HepG2 (cell line): Measurements from ENCODE around the gene PARP8. TPM values are rescaled to one million over a fixed set of nuclear protein-coding genes. Genes with fewer than 3 reads are reported as not detected.

Experiments used
- ATAC-seq: fragments of 200-7000 bp; cut with Tn5 transposase; 3 replicates; pipeline ENCODE4 v1.9.1; 2020; ENCODE audit warnings: mild to moderate bottlenecking, moderate library complexity
- BruUV-seq: library from RNA; stranded (reverse); fragments of 400-500 nt; replicated peaks from 2 replicates; lab custom pipeline; 2021; lab: Mats Ljungman, UMichigan
- CTCF ChIA-PET: fragments of 300-600 bp; formaldehyde crosslinking; extraction: SDS; loops from one replicate; lab custom pipeline; 2021; ENCODE audit warnings: low total read pairs, inconsistent platforms, low intra/inter-chr PET ratio; lab: Yijun Ruan, JAX
- POLR2A ChIA-PET: fragments of 350-600 bp; sonication (Branson Sonifier 250); formaldehyde crosslinking; loops from one replicate; lab custom pipeline; 2020; ENCODE audit warnings: antibody characterized with exemption, inconsistent platforms; lab: Yijun Ruan, JAX
- DNase-seq: peaks from one replicate; pipeline ENCODE4 v3.0.0-alpha.2; 2015; ENCODE audit warnings: low spot score
- FAIRE-seq: peaks from 3 replicates; lab custom pipeline; 2011; peaks lifted over from hg19 to GRCh38; lab: Jason Lieb, UNC
- H2AFZ ChIP-seq: one replicate; pipeline ENCODE4 v1.6.1; 2011; ENCODE audit warnings: low read length, inconsistent platforms
- H3K27ac ChIP-seq: fragments of 300-600 bp; 3 replicates; pipeline ENCODE4 v1.8.0; 2011; ENCODE audit warnings: mixed run types, mild to moderate bottlenecking, mixed read lengths, low read length, inconsistent platforms; ENCODE audit not compliant: insufficient read depth; ENCODE audit errors: extremely low read length
- H3K27me3 ChIP-seq, 2 experiments: fragments of 200-600 bp in 1 of 2; 2 replicates in 1 of 2; 3 replicates in 1 of 2; pipeline versions ENCODE4 v1.6.0 to v1.8.0; 2011; ENCODE audit warnings: low read length in 2 of 2, mild to moderate bottlenecking in 2 of 2, moderate library complexity in 2 of 2, inconsistent platforms in 1 of 2; ENCODE audit not compliant: insufficient read depth in 2 of 2, control insufficient read depth in 1 of 2
- H3K36me3 ChIP-seq, 2 experiments: fragments of 200-600 bp in 1 of 2; replicated peaks in 1 of 2; 2 replicates in 1 of 2; 3 replicates in 1 of 2; pipeline versions ENCODE4 v1.5.1 to v1.8.0; 2011; ENCODE audit warnings: low read length in 2 of 2, inconsistent platforms in 1 of 2; ENCODE audit not compliant: insufficient read depth in 2 of 2, control insufficient read depth in 1 of 2
- H3K4me1 ChIP-seq: 2 replicates; pipeline ENCODE4 v1.5.1; 2012; ENCODE audit warnings: low read length, inconsistent platforms; ENCODE audit not compliant: insufficient read depth
- H3K4me2 ChIP-seq: 2 replicates; pipeline ENCODE4 v1.6.0; 2011; ENCODE audit warnings: low read depth, low read length, inconsistent platforms
- H3K4me3 ChIP-seq, 3 experiments: fragments of 200-600 bp in 1 of 3; sonication (generic), shearing (Covaris generic) in 1 of 3; replicated peaks in 1 of 3; 2 replicates each; pipeline ENCODE4 v1.5.1; 2011 to 2016; ENCODE audit warnings: low read length in 3 of 3, inconsistent platforms in 2 of 3, low read depth in 2 of 3, mild to moderate bottlenecking in 2 of 3, control low read depth in 1 of 3, mixed read lengths in 1 of 3; ENCODE audit not compliant: insufficient read depth in 1 of 3
- H3K79me2 ChIP-seq: one replicate; pipeline ENCODE4 v1.6.1; 2011; ENCODE audit warnings: low read length, inconsistent platforms; ENCODE audit not compliant: insufficient read depth
- H3K9ac ChIP-seq: 2 replicates; pipeline ENCODE4 v1.6.0; 2011; ENCODE audit warnings: mild to moderate bottlenecking, low read depth, low read length, inconsistent platforms; ENCODE audit not compliant: insufficient read depth
- H3K9me3 ChIP-seq: 2 replicates; pipeline ENCODE4 v1.5.1; 2012; ENCODE audit warnings: mild to moderate bottlenecking, low read length
- H4K20me1 ChIP-seq: 2 replicates; pipeline ENCODE4 v1.6.0; 2011; ENCODE audit warnings: inconsistent platforms, mild to moderate bottlenecking, low read length, moderate library complexity; ENCODE audit not compliant: insufficient read depth
- BHLHE40 ChIP-seq: IDR thresholded peaks from 2 replicates; pipeline ENCODE4 v1.6.1; 2011; ENCODE audit warnings: low read length, improper control_type of control experiment
- KLF13 ChIP-seq: sonication (generic); formaldehyde crosslinking; IDR thresholded peaks from 2 replicates; pipeline ENCODE4 v1.4.0; 2020; ENCODE audit warnings: mild to moderate bottlenecking, missing genetic modification reagents
- NCOR1 ChIP-seq: fragments of 200-600 bp; sonication (generic); IDR thresholded peaks from 2 replicates; pipeline ENCODE4 v1.7.0; 2017; ENCODE audit warnings: antibody characterized with exemption, low read length, borderline replicate concordance
- SRSF9 ChIP-seq: fragments of 200-400 bp; formaldehyde crosslinking; IDR thresholded peaks from 2 replicates; pipeline ENCODE4 v1.6.1; 2018; ENCODE audit warnings: borderline replicate concordance, mild to moderate bottlenecking, low read depth, low read length; ENCODE audit not compliant: insufficient read depth, poor library complexity, severe bottlenecking
- THAP11 ChIP-seq: IDR thresholded peaks from 2 replicates; pipeline ENCODE4 v1.6.1; 2016; ENCODE audit warnings: missing biosample characterization, missing genetic modification reagents
- ZNF18 ChIP-seq: sonication (generic); formaldehyde crosslinking; IDR thresholded peaks from 2 replicates; pipeline ENCODE4 v1.8.0; 2022; ENCODE audit warnings: mild to moderate bottlenecking, missing genetic modification reagents; ENCODE audit not compliant: insufficient replicate concordance
- ZNF468 ChIP-seq: sonication (generic); formaldehyde crosslinking; IDR thresholded peaks from 2 replicates; pipeline ENCODE4 v1.8.0; 2022; ENCODE audit warnings: mild to moderate bottlenecking, moderate library complexity, missing genetic modification reagents
- WGBS: methylation state at CpG from one replicate; pipeline ENCODE4 v1.1.6; 2017; ENCODE audit warnings: low lambda C conversion rate; 5-methylcytosine and 5-hydroxymethylcytosine counted together
- in situ Hi-C: cut with HindIII; loops from 2 replicates; pipeline ENCODE4 v1.10.0; 2017; ENCODE audit warnings: low pct_unique_long_range_greater_than_20kb; ENCODE audit not compliant: extremely low pct_ligation_motif_present
- intact Hi-C: fragments of 100-400 bp; cut with micrococcal nuclease; formaldehyde crosslinking; loops from one replicate; pipeline ENCODE4 v1.10.0; 2022; ENCODE audit not compliant: unreplicated experiment
- polyA plus RNA-seq, 8 experiments: library from polyadenylated mRNA; depleted of rRNA in 3 of 8; stranded (reverse) in 7 of 8; unstranded in 1 of 8; fragments of >200 nt; fragmentation: Illumina TruSeq in 4 of 8; extraction: Trizol in 4 of 8; gene quantifications; 2 replicates each; pipeline versions ENCODE4 v1.2.1 to v1.2.3, GENCODE V29; 2011 to 2016; ENCODE audit warnings: low read depth in 4 of 8, missing spikeins in 1 of 8, mixed read lengths in 1 of 8; ENCODE audit not compliant: insufficient read depth in 1 of 8
- total RNA-seq, 5 experiments: library from RNA; depleted of rRNA; stranded (reverse); fragments of >200 nt; fragmentation: Illumina TruSeq; extraction: Trizol; gene quantifications; 2 replicates each; pipeline ENCODE4 v1.2.3, GENCODE V29; 2016; ENCODE audit warnings: low read depth in 1 of 5

Gene PARP8
- total and polyA plus RNA-seq, 2 of the 13 experiments (the other 11 are each of a cell fraction or from before 2014, with no cell fraction given) = 0.11 to 0.29 TPM

GRCh38 chr5:50657044-50657443 lies 9.4 kb upstream of the PARP8 start:
- no peaks in the 10 kb centered on the region for H3K36me3 ChIP-seq
- H2AFZ ChIP-seq = no peak overlapping the region
- H3K9ac ChIP-seq = no peak overlapping the region
- in situ Hi-C loops = no loop called here
- no peak overlapping the region for H3K27ac ChIP-seq
- no peak for ATAC-seq
- H3K9me3 ChIP-seq = no peaks in the 10 kb centered on the region
- TF ChIP-seq BHLHE40 = no peak
- no peak for TF ChIP-seq THAP11
- TF ChIP-seq ZNF468 (CRISPR knock-in tag) = no peak
- TF ChIP-seq ZNF18 (CRISPR knock-in tag) = no peak
- TF ChIP-seq NCOR1 = no peak
- no peak for TF ChIP-seq SRSF9
- CTCF ChIA-PET = no interaction called here
- POLR2A ChIA-PET = no interaction called here
- no peaks in the 10 kb centered on the region for H4K20me1 ChIP-seq
- intact Hi-C loops = no loop called here
- no peaks in the 10 kb centered on the region for H3K4me1 ChIP-seq
- DNase-seq = no peak
- H3K4me3 ChIP-seq = no peak overlapping the region
- no peaks in the 10 kb centered on the region for H3K27me3 ChIP-seq
- no TSS peak for BruUV-seq
- WGBS = 1% methylated on average over 5 of the region's 5 CpGs
- H3K79me2 ChIP-seq = no peaks in the 10 kb centered on the region
- FAIRE-seq = no peak
- no peak overlapping the region for H3K4me2 ChIP-seq

DNA sequence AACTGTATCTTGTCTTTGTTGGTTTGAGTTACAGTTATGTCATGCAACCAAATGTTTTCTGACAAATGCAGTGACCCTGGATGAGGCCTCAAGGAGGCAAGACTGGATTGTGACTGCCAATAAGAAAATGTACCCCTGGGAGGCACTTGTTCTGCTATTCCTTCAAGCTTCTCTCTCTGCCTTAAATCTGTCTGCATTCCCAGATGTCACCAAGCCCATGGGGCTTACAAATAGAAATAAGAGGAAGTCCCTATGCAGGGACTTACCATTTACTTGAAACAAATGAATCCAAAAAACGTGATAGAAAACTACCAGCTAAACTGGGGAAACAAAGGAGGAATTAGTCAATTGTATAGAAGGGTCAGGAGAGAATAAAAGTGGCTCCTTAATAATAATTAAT lies 8.2 kb upstream of the PARP8 start:
- no peaks in the 10 kb centered on the region for H3K9me3 ChIP-seq
- BruUV-seq = no TSS peak
- in situ Hi-C loops = no loop called here
- no peak for TF ChIP-seq KLF13 (CRISPR knock-in tag)
- no peak overlapping the region for H3K4me2 ChIP-seq
- ATAC-seq (no peak), FAIRE-seq (no peak), DNase-seq (no peak)
- no peaks in the 10 kb centered on the region for H4K20me1 ChIP-seq
- H3K4me3 ChIP-seq = no peak overlapping the region
- 0% methylated on average over 1 of the region's 1 CpG for WGBS
- ChIA-PET POLR2A (no interaction called here), CTCF (no interaction called here)
- H2AFZ ChIP-seq = no peak overlapping the region
- no peaks in the 10 kb centered on the region for H3K36me3 ChIP-seq
- H3K27ac ChIP-seq = no peak overlapping the region
- no peaks in the 10 kb centered on the region for H3K4me1 ChIP-seq
- no peak overlapping the region for H3K9ac ChIP-seq
- intact Hi-C loops = no loop called here
- no peaks in the 10 kb centered on the region for H3K27me3 ChIP-seq
- H3K79me2 ChIP-seq = no peaks in the 10 kb centered on the region
